ENCODE results near the gene NEK5.

Gene NEK5

GRCh38 chr13:52011632-52012511, 117.0 kb downstream of the NEK5 start, which contains the start of gene ALG11:
Gene ALG11 (plus strand): TSS chr13:52012398. CDS start chr13:52012419, 21 bp downstream.
- in situ Hi-C loops (cut with HindIII; ENCODE audit: low sequenced_read_pairs) = no loop called here

DNA sequence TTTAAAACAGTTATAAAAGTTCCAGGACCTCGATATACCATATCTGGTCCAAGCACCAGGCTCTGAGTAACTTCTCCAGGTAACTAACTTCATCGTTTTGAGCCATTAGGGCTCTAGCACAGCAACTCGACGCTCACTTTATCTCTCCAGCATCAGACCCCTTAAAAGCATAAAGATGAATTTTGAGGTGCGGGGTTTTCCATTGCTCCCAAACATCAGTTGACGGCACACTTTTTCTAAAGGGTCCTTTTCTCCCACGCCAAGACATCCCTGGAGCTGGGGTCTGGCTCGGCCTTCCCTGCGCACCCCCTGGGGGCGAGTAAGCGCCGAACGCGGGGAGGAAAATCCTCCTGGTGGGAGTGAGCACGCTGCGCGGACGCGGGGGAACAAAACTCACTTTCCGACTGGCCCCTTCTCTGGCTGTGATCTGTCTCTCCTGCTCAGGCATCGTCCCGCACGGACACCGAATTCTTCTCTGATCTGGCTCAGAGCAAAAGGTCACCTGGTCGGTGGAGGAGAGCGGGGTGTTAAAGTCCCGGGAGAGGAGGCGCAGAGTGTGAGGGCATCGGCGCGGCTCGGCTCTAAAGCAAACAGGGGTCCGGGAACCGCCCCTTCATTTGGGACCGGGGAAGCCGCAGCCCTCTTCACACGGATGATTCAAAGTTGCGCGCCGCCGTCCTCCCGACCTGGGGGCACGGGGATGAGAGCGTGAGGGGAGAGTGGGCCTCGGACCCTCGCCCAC, 117.8 kb downstream of the NEK5 start, which contains the start of gene ATP7B:
ATP7B (minus strand) TSS at position 561 of the 742 bp plus-strand sequence; CDS start at position 448, 113 bp downstream.
- in situ Hi-C loops (cut with HindIII; ENCODE audit: low sequenced_read_pairs) = no loop called here

- in situ Hi-C loops (cut with HindIII; ENCODE audit: low sequenced_read_pairs) = no loop called here
These were observed 118.9 kb downstream of the NEK5 start for GRCh38 chr13:52009946-52010345.

DNA sequence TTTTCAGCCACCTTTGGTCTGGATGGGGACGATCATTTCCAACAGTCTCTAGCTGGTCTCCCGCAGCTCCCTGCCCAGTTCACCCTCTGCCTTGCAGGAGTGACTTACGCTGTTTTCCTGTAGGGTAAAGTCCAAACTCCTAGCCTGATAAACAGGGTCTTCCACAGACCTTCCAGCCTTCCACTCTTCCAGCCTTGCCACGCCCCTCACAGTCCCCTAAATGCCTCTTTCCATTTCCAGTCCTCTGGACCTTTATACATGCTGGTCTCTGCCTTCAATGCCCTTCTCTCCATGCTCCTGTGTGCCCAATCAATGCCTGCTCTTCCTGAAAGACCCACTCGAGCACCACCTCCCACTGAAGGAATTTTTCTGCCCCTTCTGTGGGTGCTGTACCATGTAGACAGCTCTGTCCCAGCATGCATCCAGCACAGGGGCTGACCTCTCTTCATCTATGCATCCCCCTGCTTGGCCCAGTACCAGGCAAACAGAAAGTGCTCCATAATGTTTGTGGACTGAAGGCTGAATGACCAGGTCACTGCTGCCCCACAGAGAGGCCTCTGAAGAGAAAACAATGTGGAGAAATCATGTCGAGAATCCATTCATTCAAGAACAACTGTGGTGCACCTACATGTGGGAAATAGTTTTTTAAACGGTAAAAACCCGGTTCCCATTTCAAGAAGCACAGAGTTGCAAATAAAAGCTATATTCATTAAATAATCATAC, 122.2 kb downstream of the NEK5 start:
- in situ Hi-C loops (cut with HindIII; ENCODE audit: low sequenced_read_pairs) = no loop called here

DNA sequence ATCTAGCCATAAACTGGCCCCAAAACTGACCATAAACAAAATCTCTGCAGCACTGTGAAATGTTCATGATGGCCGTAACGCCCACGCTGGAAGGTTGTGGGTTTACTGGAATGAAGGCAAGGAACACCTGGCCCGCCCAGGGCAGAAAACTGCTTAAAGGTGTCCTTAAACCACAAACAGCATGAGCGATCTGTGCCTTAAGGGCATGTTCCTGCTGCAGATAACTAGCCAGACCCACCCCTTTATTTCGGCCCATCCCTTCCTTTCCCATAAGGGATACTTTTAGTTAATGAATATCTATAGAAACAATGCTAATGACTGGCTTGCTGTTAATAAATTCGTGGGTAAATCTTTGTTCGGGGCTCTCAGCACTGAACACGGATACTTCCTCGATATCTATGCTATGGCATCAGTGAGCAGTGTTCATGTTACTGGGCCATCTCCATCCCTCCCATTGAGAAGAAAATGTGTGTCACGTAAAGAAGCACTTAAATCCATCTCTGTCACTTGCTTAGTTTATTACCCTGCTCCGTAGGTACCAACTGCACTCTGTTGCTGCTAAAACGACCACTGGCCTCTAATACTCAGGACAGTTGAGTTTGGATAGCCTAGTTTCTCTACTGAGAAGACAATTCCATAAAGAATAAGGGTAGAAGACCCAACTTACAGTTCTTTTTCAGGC, 122.9 kb downstream of the NEK5 start:
- in situ Hi-C loops (cut with HindIII; ENCODE audit: low sequenced_read_pairs) = no loop called here

DNA sequence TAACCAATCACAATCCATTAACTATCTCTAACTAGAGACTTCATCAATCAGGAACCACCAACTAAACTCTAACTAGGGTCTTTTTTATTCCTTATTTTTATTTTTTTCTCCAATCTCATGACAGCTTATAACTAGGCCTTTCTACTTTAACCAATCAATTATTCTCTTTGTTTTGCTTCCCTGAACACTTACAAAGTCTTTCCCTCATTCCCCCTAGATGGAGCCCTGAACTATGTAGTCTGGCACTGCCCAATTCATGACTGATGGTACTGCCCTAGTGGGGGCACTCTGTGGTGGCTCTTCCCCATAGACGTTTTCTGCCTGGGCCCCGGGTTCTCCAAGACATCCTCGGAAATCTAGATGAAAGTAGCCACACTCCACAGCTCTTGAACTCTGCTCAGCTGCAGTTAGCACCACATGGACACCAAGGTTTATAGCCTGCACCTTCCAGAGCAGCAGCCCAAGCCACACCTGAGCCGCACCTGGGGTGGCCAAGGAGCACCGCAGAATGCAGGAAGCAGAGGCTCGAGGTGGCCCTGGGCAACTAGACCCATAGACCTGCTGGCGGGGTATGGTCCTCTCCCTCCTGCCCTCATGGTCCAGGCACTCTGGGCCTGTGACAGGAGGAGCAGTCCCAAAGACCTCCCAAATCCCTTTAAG, 124.2 kb downstream of the NEK5 start:
- in situ Hi-C loops (cut with HindIII; ENCODE audit: low sequenced_read_pairs) = no loop called here

DNA sequence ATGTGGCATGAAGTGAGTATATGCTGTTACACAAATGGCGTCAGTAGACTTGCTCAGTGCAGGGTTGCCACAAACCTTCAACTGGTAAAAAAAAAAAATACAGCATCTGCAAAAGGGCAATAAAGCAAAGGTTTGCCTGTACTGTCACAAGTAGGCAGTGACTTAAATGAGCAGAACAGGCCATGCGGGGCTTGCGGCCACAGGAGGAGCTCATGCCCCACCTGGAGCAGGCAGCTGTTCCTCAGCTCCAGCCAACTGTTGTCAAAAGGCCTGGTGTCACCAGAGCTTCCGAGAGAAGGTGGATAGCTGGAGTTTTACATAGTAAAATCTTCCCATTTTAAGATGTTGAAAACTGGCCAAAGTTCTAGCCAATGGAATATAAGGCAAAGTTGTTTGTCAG, 125.3 kb downstream of the NEK5 start:
- in situ Hi-C loops (cut with HindIII; ENCODE audit: low sequenced_read_pairs) = no loop called here

- in situ Hi-C loops (cut with HindIII; ENCODE audit: low sequenced_read_pairs) = no loop called here
These were observed 126.5 kb downstream of the NEK5 start for GRCh38 chr13:52002361-52002760.

DNA sequence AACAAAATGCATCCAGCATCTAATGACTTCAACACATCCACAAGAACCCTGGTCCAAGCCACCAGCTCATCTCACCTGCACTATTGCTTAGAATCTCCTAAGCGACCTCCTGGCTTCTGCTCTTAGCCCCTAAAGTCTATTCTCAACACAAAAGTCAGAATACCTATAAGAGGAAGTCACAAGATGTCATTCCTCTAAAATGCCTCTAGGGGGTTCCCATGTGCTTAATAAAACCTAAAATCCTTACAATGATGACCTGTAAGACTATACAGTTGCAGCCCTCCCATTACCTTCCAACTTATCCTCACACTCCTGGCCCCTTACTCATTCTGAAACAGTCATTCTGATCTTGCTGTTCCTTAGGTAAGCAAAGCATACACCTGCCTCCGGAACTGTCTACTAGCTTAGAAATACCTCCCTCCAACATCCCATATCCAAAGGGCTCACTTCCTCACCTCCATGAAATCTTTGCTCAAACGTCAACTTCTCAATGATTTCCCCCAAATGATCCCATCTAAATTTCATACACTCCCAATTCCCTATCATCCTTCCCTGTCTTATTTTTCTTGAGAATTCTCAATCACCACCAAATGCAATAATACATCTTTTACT, 127.6 kb downstream of the NEK5 start:
- in situ Hi-C loops (cut with HindIII; ENCODE audit: low sequenced_read_pairs) = no loop called here

GRCh38 chr13:51999921-52000320, 129.0 kb downstream of the NEK5 start:
- in situ Hi-C loops (cut with HindIII; ENCODE audit: low sequenced_read_pairs) = no loop called here

- in situ Hi-C loops (cut with HindIII; ENCODE audit: low sequenced_read_pairs) = no loop called here
These were observed 129.4 kb downstream of the NEK5 start for GRCh38 chr13:51999510-51999911.

- in situ Hi-C loops (cut with HindIII; ENCODE audit: low sequenced_read_pairs) = no loop called here
These were observed 130.0 kb downstream of the NEK5 start for GRCh38 chr13:51998723-51999509.

GRCh38 chr13:51997641-51998330, 131.1 kb downstream of the NEK5 start:
- in situ Hi-C loops (cut with HindIII; ENCODE audit: low sequenced_read_pairs) = no loop called here

- in situ Hi-C loops (cut with HindIII; ENCODE audit: low sequenced_read_pairs) = no loop called here
These were observed 131.7 kb downstream of the NEK5 start for GRCh38 chr13:51997186-51997585.

- in situ Hi-C loops (cut with HindIII; ENCODE audit: low sequenced_read_pairs) = no loop called here
These were observed 132.2 kb downstream of the NEK5 start for GRCh38 chr13:51996641-51997040.

DNA sequence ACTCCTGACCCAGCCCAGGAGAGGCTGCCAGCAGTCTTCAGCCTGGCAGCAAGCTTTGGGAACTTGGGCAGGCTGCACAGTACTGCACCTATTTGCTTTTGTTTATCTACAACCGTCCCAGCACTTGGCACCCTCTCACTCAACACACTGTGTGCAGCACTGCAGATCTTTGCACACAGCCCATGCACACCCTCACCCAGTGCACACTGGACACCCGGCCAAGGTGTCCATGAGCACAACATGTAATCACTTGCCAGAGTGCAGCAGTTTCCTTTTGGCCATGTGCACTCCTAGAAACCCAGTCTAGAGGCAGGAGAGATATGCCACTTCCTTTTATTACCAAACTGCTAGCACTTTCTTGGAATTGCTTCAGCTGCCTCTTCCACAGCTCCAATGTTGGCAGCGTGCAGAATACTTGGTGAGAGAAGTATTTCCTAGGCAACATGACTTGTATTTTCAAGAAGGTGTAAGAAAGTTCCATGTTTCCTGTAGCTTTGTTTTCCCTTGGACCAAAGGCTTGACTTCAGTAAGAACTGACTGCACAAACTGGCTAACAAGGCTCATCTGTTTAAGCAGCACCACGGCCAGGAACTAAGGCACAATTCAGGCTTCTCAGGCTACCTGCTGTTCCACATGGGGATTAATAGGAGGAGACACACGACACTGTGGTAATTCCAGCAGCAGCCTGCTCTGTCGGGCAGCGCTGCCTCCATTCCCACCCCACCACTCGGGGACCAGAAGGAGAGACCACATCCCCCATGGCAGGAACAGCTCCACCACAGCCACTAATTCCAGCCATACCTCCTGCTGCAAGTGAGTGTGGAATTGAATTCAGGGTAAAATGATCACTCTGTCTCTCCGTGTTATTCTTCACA, 133.0 kb downstream of the NEK5 start:
- in situ Hi-C loops (cut with HindIII; ENCODE audit: low sequenced_read_pairs) = no loop called here

DNA sequence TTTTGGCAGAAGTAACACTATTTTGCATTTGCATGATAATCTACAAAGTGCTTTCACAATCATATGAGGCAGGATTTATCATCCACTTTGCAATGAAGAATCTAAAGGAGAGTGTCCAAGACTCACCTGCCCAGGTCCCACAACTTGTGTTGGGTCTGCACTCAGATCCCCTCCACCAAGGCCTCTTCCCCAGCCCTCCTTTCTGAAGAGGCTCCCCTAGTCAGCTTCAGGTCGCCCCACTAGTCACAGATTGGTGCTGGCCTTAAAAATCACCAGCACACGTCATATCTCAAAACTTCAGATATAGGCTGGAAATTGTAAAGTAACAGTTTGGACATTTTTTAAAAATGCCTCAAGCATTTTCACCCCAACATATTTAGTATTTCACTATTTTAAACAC, 135.2 kb downstream of the NEK5 start:
- in situ Hi-C loops (cut with HindIII; ENCODE audit: low sequenced_read_pairs) = no loop called here
